HCT116 (cell line): ENCODE results near the gene USP8.
"Not testable (repeated sequence)": the region's sequence is repeated elsewhere in the genome, so short reads cannot be mapped to it uniquely, and the experiment has no call there.

Experiments used
- CEBPB ChIP-seq: IDR thresholded peaks from 2 replicates; pipeline ENCODE4 v1.6.1; 2012; ENCODE audit warnings: low read depth
- CTCF ChIP-seq, 3 experiments: fragments of 200-600 bp in 1 of 3; sonication (generic) in 1 of 3; IDR thresholded peaks in 2 of 3; conservative IDR thresholded peaks in 1 of 3; 2 replicates each; pipeline ENCODE4 v1.5.1; 2012 to 2017; ENCODE audit warnings: low read depth in 2 of 3, low read length in 2 of 3, antibody characterized with exemption in 1 of 3, borderline replicate concordance in 1 of 3, control low read depth in 1 of 3, mild to moderate bottlenecking in 1 of 3, mixed read lengths in 1 of 3, mixed run types in 1 of 3, moderate library complexity in 1 of 3; ENCODE audit not compliant: insufficient read depth in 1 of 3
- EZH2 ChIP-seq: fragments of 200-600 bp; sonication (generic); IDR thresholded peaks from 2 replicates; pipeline ENCODE4 v1.6.1; 2017; ENCODE audit warnings: antibody characterized with exemption, mixed run types
- EZH2phosphoT487 ChIP-seq: fragments of 200-600 bp; IDR thresholded peaks from 2 replicates; pipeline ENCODE4 v1.6.1; 2018; ENCODE audit warnings: antibody characterized with exemption, borderline replicate concordance
- POLR2A ChIP-seq: IDR thresholded peaks from 2 replicates; pipeline ENCODE4 v1.7.0; 2011; ENCODE audit warnings: borderline replicate concordance; ENCODE audit not compliant: insufficient read depth, insufficient read length; ENCODE audit errors: extremely low read depth
- POLR2AphosphoS5 ChIP-seq: IDR thresholded peaks from 2 replicates; pipeline ENCODE4 v1.6.1; 2011; ENCODE audit warnings: mild to moderate bottlenecking, low read depth, low read length, moderate library complexity
- ZBTB33 ChIP-seq: IDR thresholded peaks from 2 replicates; pipeline ENCODE4 v1.6.1; 2011; ENCODE audit warnings: mild to moderate bottlenecking, low read length, moderate library complexity; ENCODE audit not compliant: insufficient replicate concordance; ENCODE audit errors: extremely low read depth
- TF ChIP-seq, protein P1 (sequence below): IDR thresholded peaks from 2 replicates; pipeline ENCODE4 v1.6.1; 2012; ENCODE audit warnings: low read depth
- TF ChIP-seq, protein P2 (sequence below): IDR thresholded peaks from 2 replicates; pipeline ENCODE4 v1.6.1; 2012

- not testable (repeated sequence) for TF ChIP-seq EZH2; CTCF (IDR thresholded peaks at IDR 0.05 in 2 of 3, conservative IDR thresholded peaks at IDR 0.05 in 1 of 3; ENCODE audit: borderline replicate concordance in 1 of 3, insufficient read depth in 1 of 3, low read depth in 2 of 3, low read length in 2 of 3); ZBTB33; CEBPB; POLR2A; EZH2phosphoT487; POLR2AphosphoS5
- TF ChIP-seq, protein P1, sequence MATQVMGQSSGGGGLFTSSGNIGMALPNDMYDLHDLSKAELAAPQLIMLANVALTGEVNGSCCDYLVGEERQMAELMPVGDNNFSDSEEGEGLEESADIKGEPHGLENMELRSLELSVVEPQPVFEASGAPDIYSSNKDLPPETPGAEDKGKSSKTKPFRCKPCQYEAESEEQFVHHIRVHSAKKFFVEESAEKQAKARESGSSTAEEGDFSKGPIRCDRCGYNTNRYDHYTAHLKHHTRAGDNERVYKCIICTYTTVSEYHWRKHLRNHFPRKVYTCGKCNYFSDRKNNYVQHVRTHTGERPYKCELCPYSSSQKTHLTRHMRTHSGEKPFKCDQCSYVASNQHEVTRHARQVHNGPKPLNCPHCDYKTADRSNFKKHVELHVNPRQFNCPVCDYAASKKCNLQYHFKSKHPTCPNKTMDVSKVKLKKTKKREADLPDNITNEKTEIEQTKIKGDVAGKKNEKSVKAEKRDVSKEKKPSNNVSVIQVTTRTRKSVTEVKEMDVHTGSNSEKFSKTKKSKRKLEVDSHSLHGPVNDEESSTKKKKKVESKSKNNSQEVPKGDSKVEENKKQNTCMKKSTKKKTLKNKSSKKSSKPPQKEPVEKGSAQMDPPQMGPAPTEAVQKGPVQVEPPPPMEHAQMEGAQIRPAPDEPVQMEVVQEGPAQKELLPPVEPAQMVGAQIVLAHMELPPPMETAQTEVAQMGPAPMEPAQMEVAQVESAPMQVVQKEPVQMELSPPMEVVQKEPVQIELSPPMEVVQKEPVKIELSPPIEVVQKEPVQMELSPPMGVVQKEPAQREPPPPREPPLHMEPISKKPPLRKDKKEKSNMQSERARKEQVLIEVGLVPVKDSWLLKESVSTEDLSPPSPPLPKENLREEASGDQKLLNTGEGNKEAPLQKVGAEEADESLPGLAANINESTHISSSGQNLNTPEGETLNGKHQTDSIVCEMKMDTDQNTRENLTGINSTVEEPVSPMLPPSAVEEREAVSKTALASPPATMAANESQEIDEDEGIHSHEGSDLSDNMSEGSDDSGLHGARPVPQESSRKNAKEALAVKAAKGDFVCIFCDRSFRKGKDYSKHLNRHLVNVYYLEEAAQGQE = not testable (repeated sequence)
- TF ChIP-seq, protein P2, sequence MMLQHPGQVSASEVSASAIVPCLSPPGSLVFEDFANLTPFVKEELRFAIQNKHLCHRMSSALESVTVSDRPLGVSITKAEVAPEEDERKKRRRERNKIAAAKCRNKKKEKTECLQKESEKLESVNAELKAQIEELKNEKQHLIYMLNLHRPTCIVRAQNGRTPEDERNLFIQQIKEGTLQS = not testable (repeated sequence)
These were observed 70.3 kb downstream of the USP8 start for GRCh38 chr15:50494547-50494946.
